ENCODE results near the gene HOXC9.

The HOXC9 gene

GRCh38 chr12:53984901-53985691 is 14.9 kb upstream of the HOXC9 start, which contains the start of gene HOXC10:
Gene HOXC10, plus strand, starts transcription at chr12:53985146. Its CDS starts 114 bp downstream, at chr12:53985260.
- H3K4me3 ChIP-seq = peak within 1 kb of the TSS in 6 of 7 experiments; percentile 9 to 43 (median 38)
- peak within 1 kb of the TSS in 15 of 21 experiments; percentile 42 to 98 (median 73) for H3K27ac ChIP-seq

- H3K4me3 ChIP-seq = peak overlapping the region in 6 of 7 experiments; percentile 9 to 43 (median 38)
- H3K27ac ChIP-seq = peak overlapping the region in 15 of 21 experiments; percentile 42 to 98 (median 73)
Observed at GRCh38 chr12:53985692-53985993, 14.3 kb upstream of the HOXC9 start.

GRCh38 chr12:53985994-53986685 is 13.8 kb upstream of the HOXC9 start:
- peak overlapping the region in 15 of 21 experiments; percentile 42 to 98 (median 73) for H3K27ac ChIP-seq
- peak overlapping the region in 6 of 7 experiments; percentile 9 to 43 (median 38) for H3K4me3 ChIP-seq

- Histone ChIP-seq H3K27ac (peak overlapping the region in 11 of 21 experiments; percentile 57 to 98 (median 82)), H3K4me3 (peak overlapping the region in 5 of 7 experiments; percentile 34 to 43 (median 39))
Observed at GRCh38 chr12:53986686-53987483, 13.1 kb upstream of the HOXC9 start.

- H3K4me3 ChIP-seq = no peak overlapping the region
- peak overlapping the region in 3 of 21 experiments; percentile 41 to 98 (median 95) for H3K27ac ChIP-seq
Observed at GRCh38 chr12:53987787-53988230, 12.2 kb upstream of the HOXC9 start.

GRCh38 chr12:53988541-53989226 is 11.3 kb upstream of the HOXC9 start:
- H3K4me3 ChIP-seq = no peak overlapping the region
- H3K27ac ChIP-seq = peak overlapping the region in 4 of 21 experiments; percentile 45 to 98 (median 60)

GRCh38 chr12:53989227-53990113 is 10.5 kb upstream of the HOXC9 start:
- Histone ChIP-seq H3K27ac (peak overlapping the region in 5 of 21 experiments; percentile 0 to 98 (median 53)), H3K4me3 (no peak overlapping the region)

- Histone ChIP-seq H3K4me3 (no peak overlapping the region), H3K27ac (peak overlapping the region in 6 of 21 experiments; percentile 12 to 98 (median 48))
Observed at GRCh38 chr12:53990311-53991076, 9.5 kb upstream of the HOXC9 start.

- no peak overlapping the region for H3K4me3 ChIP-seq
- peak overlapping the region in 6 of 21 experiments; percentile 12 to 98 (median 72) for H3K27ac ChIP-seq
Observed at GRCh38 chr12:53991077-53991460, 8.9 kb upstream of the HOXC9 start.

- no peak overlapping the region for H3K4me3 ChIP-seq
- H3K27ac ChIP-seq = peak overlapping the region in 4 of 21 experiments; percentile 97 to 98 (median 98)
Observed at GRCh38 chr12:53992377-53992889, 7.5 kb upstream of the HOXC9 start.

GRCh38 chr12:53993162-53994008 is 6.6 kb upstream of the HOXC9 start:
- no peak overlapping the region for H3K4me3 ChIP-seq
- peak overlapping the region in 6 of 21 experiments; percentile 80 to 98 (median 98) for H3K27ac ChIP-seq

- Histone ChIP-seq H3K27ac (peak overlapping the region in 10 of 21 experiments; percentile 35 to 98 (median 88)), H3K4me3 (peak overlapping the region in 2 of 7 experiments; percentile 33 to 54)
Observed at GRCh38 chr12:53994009-53994263, 6.0 kb upstream of the HOXC9 start.

GRCh38 chr12:53994264-53995001 is 5.5 kb upstream of the HOXC9 start:
- Histone ChIP-seq H3K4me3 (peak overlapping the region in 6 of 7 experiments; percentile 33 to 54 (median 40)), H3K27ac (peak overlapping the region in 16 of 21 experiments; percentile 35 to 98 (median 86))

GRCh38 chr12:53995002-53995377 is 5.0 kb upstream of the HOXC9 start:
- Histone ChIP-seq H3K4me3 (peak overlapping the region; percentile 31 to 54 (median 39)), H3K27ac (peak overlapping the region in 17 of 21 experiments; percentile 28 to 98 (median 85))

GRCh38 chr12:53995378-53996239 is 4.4 kb upstream of the HOXC9 start:
- Histone ChIP-seq H3K27ac (peak overlapping the region in 20 of 21 experiments; percentile 11 to 98 (median 82)), H3K4me3 (peak overlapping the region; percentile 31 to 54 (median 39))
